ENCODE measurements around the gene SLC39A1. TPM values are rescaled to one million over a fixed set of nuclear protein-coding genes. Genes with fewer than 3 reads are reported as not detected.
A peak's percentile ranks its signal among the peaks of the same experiment; 100 is the strongest.

The SLC39A1 gene
- polyA plus RNA-seq, 1 of the 3 experiments (the other 2 are of a cell fraction) = 89.6 TPM

- no peak for TF ChIP-seq ZBTB33 (IDR thresholded peaks at IDR 0.05; ENCODE audit: borderline replicate concordance, low read depth)
- TF ChIP-seq PBX3 (IDR thresholded peaks at IDR 0.05) = no peak
- TF ChIP-seq EP300 (IDR thresholded peaks at IDR 0.05; ENCODE audit: borderline replicate concordance in 1 of 2, low read depth in 1 of 2, low read length in 1 of 2) = no peak
- no peak for TF ChIP-seq RAD21 (IDR thresholded peaks at IDR 0.05; ENCODE audit: low read length)
- TF ChIP-seq MAX (IDR thresholded peaks at IDR 0.05; ENCODE audit: low read depth) = no peak
- TF ChIP-seq RCOR1 (IDR thresholded peaks at IDR 0.05; ENCODE audit: low read length) = no peak
- Histone ChIP-seq H4K20me1 (ENCODE audit: insufficient read depth) (no peaks in the 10 kb centered on the region), H3K36me3 (replicated peaks in 1 of 2; ENCODE audit: control insufficient read depth in 1 of 2, insufficient read depth in 2 of 2, low read length in 1 of 2) (peaks cover 7 to 52% of the 10 kb centered on the region in 2 experiments), H3K9me2 (no peaks in the 10 kb centered on the region), H3K9me3 (no peaks in the 10 kb centered on the region), H3K27me3 (ENCODE audit: insufficient read depth) (no peaks in the 10 kb centered on the region), H3K4me1 (ENCODE audit: control insufficient read depth in 1 of 2, insufficient read depth in 2 of 2, low read depth in 1 of 2, low read length in 1 of 2) (peaks cover 3 to 17% of the 10 kb centered on the region in 2 experiments; a peak in 2 of 4 replicates), H3F3A (replicated peaks; ENCODE audit: insufficient read depth) (peaks cover 4% of the 10 kb centered on the region), H3K27ac (ENCODE audit: low read depth in 2 of 2, low read length in 1 of 2) (peak overlapping the region in 1 of 2 experiments; percentile 89; a peak in 1 of 4 replicates), H3K79me2 (ENCODE audit: insufficient read depth) (peaks cover 30% of the 10 kb centered on the region), H3K4me2 (peak overlapping the region; percentile 95), H3K4me3 (ENCODE audit: low read depth in 2 of 2, low read length in 1 of 2) (peak overlapping the region; percentile 85 to 91; a peak in 3 of 4 replicates), H2AFZ (ENCODE audit: low read depth) (no peak overlapping the region; the same call in 1 of the 2 replicates), H3K9ac (peak overlapping the region; percentile 80; the same call in 1 of the 2 replicates)
- no peak for DNase-seq
- ChIA-PET CTCF (interaction anchor here (0.7 to 5.1 kb wide), 10 partner anchors 12 to 147 kb away, joined by 3 to 51 read pairs (median 14); partner anchors contain the start of genes CREB3L4, CRTC2, GATAD2B and RAB13), POLR2A (interaction anchor here (1.3 kb wide), 1 partner anchor 64 kb away, joined by 3 read pairs; no protein-coding TSS in a partner anchor)
- WGBS (ENCODE audit: low lambda C conversion rate) = 88% methylated on average over 3 of the region's 3 CpGs
These were observed 18.6 kb downstream of the SLC39A1 start for GRCh38 chr1:153944827-153945117.

GRCh38 chr1:153944005-153944826 lies 19.1 kb downstream of the SLC39A1 start:
- CTCF ChIA-PET = interaction anchor here (0.7 to 5.1 kb wide), 7 partner anchors 15 to 147 kb away, joined by 3 to 46 read pairs (median 12); partner anchors contain the start of genes CREB3L4, RAB13 and SLC39A1
- Histone ChIP-seq H4K20me1 (ENCODE audit: insufficient read depth) (no peaks in the 10 kb centered on the region), H3K27ac (ENCODE audit: low read depth in 2 of 2, low read length in 1 of 2) (no peak overlapping the region; a peak in 1 of 4 replicates), H3K9ac (no peak overlapping the region), H3K9me2 (no peaks in the 10 kb centered on the region), H3K9me3 (no peaks in the 10 kb centered on the region), H3K4me2 (peak overlapping the region; percentile 95), H3K36me3 (replicated peaks in 1 of 2; ENCODE audit: control insufficient read depth in 1 of 2, insufficient read depth in 2 of 2, low read length in 1 of 2) (peaks cover 7 to 57% of the 10 kb centered on the region in 2 experiments), H3K4me1 (ENCODE audit: control insufficient read depth in 1 of 2, insufficient read depth in 2 of 2, low read depth in 1 of 2, low read length in 1 of 2) (peaks cover 3 to 17% of the 10 kb centered on the region in 2 experiments; a peak in 2 of 4 replicates), H3K79me2 (ENCODE audit: insufficient read depth) (peaks cover 30% of the 10 kb centered on the region), H3K4me3 (ENCODE audit: low read depth in 2 of 2, low read length in 1 of 2) (no peak overlapping the region), H2AFZ (ENCODE audit: low read depth) (no peak overlapping the region), H3K27me3 (ENCODE audit: insufficient read depth) (no peaks in the 10 kb centered on the region), H3F3A (replicated peaks; ENCODE audit: insufficient read depth) (peaks cover 4% of the 10 kb centered on the region)
- TF ChIP-seq FOXM1 (IDR thresholded peaks at IDR 0.05; ENCODE audit: low read depth) (no peak), RAD21 (IDR thresholded peaks at IDR 0.05; ENCODE audit: low read length) (no peak), TCF12 (IDR thresholded peaks at IDR 0.05) (no peak), NFIC (IDR thresholded peaks at IDR 0.05; ENCODE audit: borderline replicate concordance) (no peak), ELF1 (IDR thresholded peaks at IDR 0.05) (no peak)
- 87% methylated on average over 14 of the region's 15 CpGs for WGBS (ENCODE audit: low lambda C conversion rate)
- peak; percentile 56 for DNase-seq
- POLR2A ChIA-PET = interaction anchor here (0.6 to 2.0 kb wide), 4 partner anchors 12 to 46 kb away, joined by 3 to 6 read pairs (median 4); partner anchors contain the start of genes GATAD2B and RPS27

Measured in SK-N-SH (cell line).